ENCODE data around the gene IRAK1BP1. TPM values are rescaled to one million over a fixed set of nuclear protein-coding genes. Genes with fewer than 3 reads are reported as not detected.
A peak's percentile ranks its signal among the peaks of the same experiment; 100 is the strongest.

IRAK1BP1 gene
- total and polyA plus RNA-seq, 9 of the 15 experiments (the other 6 are each of a cell fraction or from before 2014, with no cell fraction given): 1.8 to 3.7 (median 2.1) TPM

GRCh38 chr6:78867020-78867369 is 356 bp upstream of the IRAK1BP1 start:
- no peaks in the 10 kb centered on the region for H3K36me3 ChIP-seq (ENCODE audit: control insufficient read depth, insufficient read depth, low read length)
- H3K27me3 ChIP-seq (ENCODE audit: control insufficient read depth in 2 of 2, insufficient read depth in 2 of 2, low read length in 2 of 2): no peaks in the 10 kb centered on the region
- no peaks in the 10 kb centered on the region for H4K20me1 ChIP-seq (replicated peaks; ENCODE audit: control insufficient read depth, insufficient read depth, low read length)
- ChIA-PET CTCF (ENCODE audit: low intra/inter-chr PET ratio) (no interaction called here), POLR2A (interaction anchor here (0.6 kb wide), 1 partner anchor 286 kb away, joined by 3 read pairs; no protein-coding TSS in a partner anchor)
- peak in 2 of 4 experiments; percentile 27 to 39 for DNase-seq (ENCODE audit: extremely low read depth in 1 of 4, low spot score in 3 of 4)
- intact Hi-C loops (cut with micrococcal nuclease) (loop anchor here (5.0 kb wide), 1 partner anchor 210 kb away; the partner anchor contains the start of gene PHIP), in situ Hi-C loops (cut with MboI) (no loop called here)
- TSS peak; percentile 72 for BruUV-seq (replicated peaks)
- ATAC-seq: peak; percentile 59
- peak overlapping the region; percentile 84 for H3K4me2 ChIP-seq (ENCODE audit: insufficient read depth, low read length)
- no peak for FAIRE-seq
- peaks cover 16% of the 10 kb centered on the region for H3K79me2 ChIP-seq (ENCODE audit: control insufficient read depth, insufficient read depth, low read length)
- TF ChIP-seq LCOR (CRISPR knock-in tag; IDR thresholded peaks at IDR 0.05): no peak
- 0 out of 2 replicates have a peak, but pooled peaks have one; percentile 40 for TF ChIP-seq ZNF395 (CRISPR knock-in tag; IDR thresholded peaks at IDR 0.05)
- TF ChIP-seq ZNF766 (CRISPR knock-in tag; conservative IDR thresholded peaks at IDR 0.05): no peak
- peak in 1 of 2 experiments; percentile 23 for TF ChIP-seq AFF1 (IDR thresholded peaks at IDR 0.05; ENCODE audit: low read depth in 1 of 2, partially characterized antibody in 2 of 2)
- no peak for TF ChIP-seq SRSF9 (IDR thresholded peaks at IDR 0.05; ENCODE audit: borderline replicate concordance, low read depth, low read length)
- H3K4me1 ChIP-seq (replicated peaks in 1 of 2; ENCODE audit: control insufficient read depth in 2 of 2, insufficient read depth in 2 of 2, low read length in 2 of 2): peaks cover 0 to 7% of the 10 kb centered on the region in 2 experiments; a peak in 1 of 5 replicates
- H3K9me3 ChIP-seq (replicated peaks; ENCODE audit: control insufficient read depth, insufficient read depth, low read depth, low read length): no peaks in the 10 kb centered on the region
- H3K9me1 ChIP-seq (ENCODE audit: control insufficient read depth, insufficient read depth, low read length): no peaks in the 10 kb centered on the region
- peak overlapping the region; percentile 75 to 89 for H3K9ac ChIP-seq (ENCODE audit: insufficient read depth in 1 of 2, low read depth in 2 of 2, low read length in 2 of 2)
- peak overlapping the region; percentile 80 for H3K4me3 ChIP-seq
- peak overlapping the region; percentile 82 for H3K27ac ChIP-seq (ENCODE audit: extremely low read depth, low read depth, low read length)
- 21% methylated on average over 11 of the region's 13 CpGs for WGBS (ENCODE audit: insufficient coverage, low coverage, missing lambda C conversion rate)
- H2AFZ ChIP-seq (ENCODE audit: low read depth, low read length): peak overlapping the region; percentile 100

Data from K562 (cell line).